ENCODE data around the gene EXOSC10.

DNA sequence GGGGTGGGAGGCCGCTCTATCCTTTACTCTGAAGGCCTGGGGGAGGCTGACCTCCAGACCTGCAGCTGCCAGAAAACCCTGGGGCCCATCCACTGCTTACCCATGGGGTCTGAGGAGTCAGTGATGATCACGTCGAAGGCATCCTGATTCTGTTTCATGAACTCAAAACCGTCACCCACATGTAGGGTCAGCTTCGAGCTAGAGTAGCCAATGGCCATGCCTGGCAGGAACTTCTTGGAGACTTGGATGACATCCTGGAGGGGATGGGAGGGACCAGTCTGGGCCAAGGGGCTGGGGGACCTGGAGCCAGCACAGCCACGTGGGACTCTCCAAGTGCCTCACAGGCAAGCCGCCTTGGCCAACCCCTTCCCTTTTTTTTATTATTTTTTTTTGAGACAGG lies 43.2 kb downstream of the EXOSC10 start:
- TF ChIP-seq CBX5 (IDR thresholded peaks at IDR 0.05; ENCODE audit: borderline replicate concordance, low read depth) (no peak), ZNF217 (CRISPR knock-in tag; IDR thresholded peaks at IDR 0.05) (no peak), EZH2 (IDR thresholded peaks at IDR 0.05; ENCODE audit: borderline replicate concordance, low read depth, low read length) (no peak), ATF7 (IDR thresholded peaks at IDR 0.05) (no peak), TEAD1 (CRISPR knock-in tag; IDR thresholded peaks at IDR 0.05) (no peak), NFATC3 (IDR thresholded peaks at IDR 0.05) (no peak), RNF2 (IDR thresholded peaks at IDR 0.05) (no peak), TOE1 (IDR thresholded peaks at IDR 0.05; ENCODE audit: borderline replicate concordance) (no peak), TOE1 (CRISPR knock-in tag; IDR thresholded peaks at IDR 0.05; ENCODE audit: borderline replicate concordance, low read depth) (no peak), RCOR1 (IDR thresholded peaks at IDR 0.05; ENCODE audit: borderline replicate concordance in 1 of 2, low read depth in 2 of 2, low read length in 2 of 2) (no peak)
- TF ChIP-seq, protein P1, sequence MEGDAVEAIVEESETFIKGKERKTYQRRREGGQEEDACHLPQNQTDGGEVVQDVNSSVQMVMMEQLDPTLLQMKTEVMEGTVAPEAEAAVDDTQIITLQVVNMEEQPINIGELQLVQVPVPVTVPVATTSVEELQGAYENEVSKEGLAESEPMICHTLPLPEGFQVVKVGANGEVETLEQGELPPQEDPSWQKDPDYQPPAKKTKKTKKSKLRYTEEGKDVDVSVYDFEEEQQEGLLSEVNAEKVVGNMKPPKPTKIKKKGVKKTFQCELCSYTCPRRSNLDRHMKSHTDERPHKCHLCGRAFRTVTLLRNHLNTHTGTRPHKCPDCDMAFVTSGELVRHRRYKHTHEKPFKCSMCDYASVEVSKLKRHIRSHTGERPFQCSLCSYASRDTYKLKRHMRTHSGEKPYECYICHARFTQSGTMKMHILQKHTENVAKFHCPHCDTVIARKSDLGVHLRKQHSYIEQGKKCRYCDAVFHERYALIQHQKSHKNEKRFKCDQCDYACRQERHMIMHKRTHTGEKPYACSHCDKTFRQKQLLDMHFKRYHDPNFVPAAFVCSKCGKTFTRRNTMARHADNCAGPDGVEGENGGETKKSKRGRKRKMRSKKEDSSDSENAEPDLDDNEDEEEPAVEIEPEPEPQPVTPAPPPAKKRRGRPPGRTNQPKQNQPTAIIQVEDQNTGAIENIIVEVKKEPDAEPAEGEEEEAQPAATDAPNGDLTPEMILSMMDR (IDR thresholded peaks at IDR 0.05 in 2 of 3, conservative IDR thresholded peaks at IDR 0.05 in 1 of 3; ENCODE audit: insufficient read depth in 2 of 3, low read depth in 1 of 3, low read length in 3 of 3), result no peak

Measured in K562 (cell line).